Spleen (tissue), 11 donors: ENCODE measurements around the gene DPYD. TPM values are rescaled to one million over a fixed set of nuclear protein-coding genes. Genes with fewer than 3 reads are reported as not detected.

Experiments used
- DNase-seq: peaks from one replicate; pipeline ENCODE4 v3.0.0-alpha.2; 2020
- H3K27ac ChIP-seq, 8 donors: fragments of 200-600 bp; sonication (generic) in 7 of 8; 1 replicate in 4 of 8; 2 replicates in 4 of 8; pipeline versions ENCODE4 v1.5.0 to v1.8.0; 2016 to 2021; ENCODE audit warnings: inconsistent platforms in 4 of 8, mild to moderate bottlenecking in 4 of 8, moderate library complexity in 1 of 8
- H3K27me3 ChIP-seq, 7 donors: fragments of 200-600 bp; sonication (generic) in 6 of 7; replicated peaks in 1 of 7; 1 replicate in 4 of 7; 2 replicates in 3 of 7; pipeline versions ENCODE4 v1.5.0 to v1.8.0; 2016 to 2021; ENCODE audit warnings: inconsistent platforms in 3 of 7, mild to moderate bottlenecking in 1 of 7
- H3K36me3 ChIP-seq, 6 donors: fragments of 200-600 bp; sonication (generic) in 5 of 6; 1 replicate in 4 of 6; 2 replicates in 2 of 6; pipeline versions ENCODE4 v1.5.0 to v1.8.0; 2016 to 2021; ENCODE audit warnings: inconsistent platforms in 2 of 6
- H3K4me1 ChIP-seq, 6 donors: fragments of 200-600 bp; sonication (generic) in 5 of 6; 1 replicate in 3 of 6; 2 replicates in 3 of 6; pipeline versions ENCODE4 v1.5.0 to v1.8.0; 2016 to 2021; ENCODE audit warnings: inconsistent platforms in 3 of 6
- H3K4me3 ChIP-seq, 8 donors: fragments of 200-600 bp; sonication (generic) in 7 of 8; 1 replicate in 4 of 8; 2 replicates in 4 of 8; pipeline versions ENCODE4 v1.5.0 to v1.8.0; 2016 to 2021; ENCODE audit warnings: inconsistent platforms in 4 of 8, mild to moderate bottlenecking in 4 of 8, moderate library complexity in 2 of 8
- H3K9me3 ChIP-seq, 8 donors: fragments of 200-600 bp; sonication (generic) in 7 of 8; 1 replicate in 4 of 8; 2 replicates in 4 of 8; pipeline versions ENCODE4 v1.5.0 to v1.8.0; 2016 to 2021; ENCODE audit warnings: inconsistent platforms in 4 of 8
- POLR2A ChIP-seq, 3 donors: fragments of 450-650 bp; IDR thresholded peaks; one replicate each; pipeline ENCODE4 v1.5.1; 2017; ENCODE audit warnings: antibody characterized with exemption in 3 of 3, mild to moderate bottlenecking in 1 of 3
- POLR2AphosphoS5 ChIP-seq, 3 donors: sonication (generic); formaldehyde crosslinking; IDR thresholded peaks; one replicate each; pipeline ENCODE4 v1.5.1; 2017; ENCODE audit warnings: antibody characterized with exemption in 3 of 3
- WGBS, 5 donors: extraction: QIAGEN DNeasy Blood & Tissue Kit in 3 of 5; methylation state at CpG; one replicate each; pipeline versions ENCODE4 v1.1.5 to v1.1.7; 2013 to 2018; 5-methylcytosine and 5-hydroxymethylcytosine counted together
- intact Hi-C: fragments of 100-400 bp; cut with DNase I; formaldehyde crosslinking; loops from one replicate; pipeline ENCODE4 v1.15.0; 2023; ENCODE audit warnings: low total_unique reads
- polyA plus RNA-seq, 3 donors: library from polyadenylated mRNA; stranded (reverse); fragments of 200-250 nt; gene quantifications; one replicate each; pipeline ENCODE4 v1.2.1, GENCODE V29; 2013
- total RNA-seq, 7 donors: library from RNA; depleted of rRNA in 3 of 7; stranded (reverse); fragments of >200 nt in 3 of 7; fragmentation: NEBNext Ultra II Directional in 4 of 7; extraction: Animal tissue kit (Norgen Biotek cat#: 25700) in 4 of 7; gene quantifications; one replicate each; pipeline versions ENCODE4 v1.1.0 to v1.2.1, GENCODE V29; 2016 to 2021
- TF ChIP-seq, protein P1 (sequence below), 11 experiments: fragments of 200-600 bp in 7 of 11; fragments of 450-650 bp in 4 of 11; sonication (generic) in 4 of 11; IDR thresholded peaks in 8 of 11; conservative IDR thresholded peaks in 3 of 11; 1 replicate in 7 of 11; 2 replicates in 4 of 11; pipeline versions ENCODE4 v1.4.0 to v1.8.0; 2016 to 2021; ENCODE audit warnings: antibody characterized with exemption in 11 of 11, inconsistent platforms in 4 of 11, mild to moderate bottlenecking in 1 of 11
- donor health status: healthy with polysubstance abuse.
- donor health status: DM: no; HTN: no; CAD: no; lungs with moderate emphysema.
- donor health status: DM: no; HTN: no; CAD: no.
- donor health status: Bipolar disorder and iron deficiency.
- donor health status: healthy.
- donor health status: DM: no; HTN: no; CAD: no.
- donor health status: DM: yes; HTN: yes; CAD: no.

The DPYD gene
- total and polyA plus RNA-seq, 10 donors: 7.3 to 114 (median 92.3) TPM

DNA sequence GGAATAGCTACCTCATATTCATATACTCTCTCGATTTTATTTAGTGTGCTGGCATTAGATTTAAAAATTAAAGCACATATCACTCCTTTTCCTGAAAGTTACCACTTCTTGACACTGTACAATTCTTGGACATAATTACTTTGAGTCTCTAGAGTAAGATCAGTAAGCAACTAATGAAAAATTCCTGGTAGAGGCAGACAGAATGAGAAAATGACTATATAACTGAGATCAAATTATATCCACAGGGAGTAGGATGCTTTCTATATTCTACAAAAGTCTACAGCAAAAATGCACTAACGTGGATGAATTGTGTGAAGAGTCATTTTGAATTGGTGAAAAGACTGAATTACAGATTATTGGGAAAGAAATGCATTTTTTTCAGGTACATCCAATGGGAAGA is 753.6 kb downstream of the DPYD start:
- H3K36me3 ChIP-seq: no peaks in the 10 kb centered on the region
- intact Hi-C loops: no loop called here
- no peak for TF ChIP-seq POLR2A (IDR thresholded peaks at IDR 0.05)
- TF ChIP-seq POLR2AphosphoS5 (IDR thresholded peaks at IDR 0.05): no peak
- TF ChIP-seq, protein P1, sequence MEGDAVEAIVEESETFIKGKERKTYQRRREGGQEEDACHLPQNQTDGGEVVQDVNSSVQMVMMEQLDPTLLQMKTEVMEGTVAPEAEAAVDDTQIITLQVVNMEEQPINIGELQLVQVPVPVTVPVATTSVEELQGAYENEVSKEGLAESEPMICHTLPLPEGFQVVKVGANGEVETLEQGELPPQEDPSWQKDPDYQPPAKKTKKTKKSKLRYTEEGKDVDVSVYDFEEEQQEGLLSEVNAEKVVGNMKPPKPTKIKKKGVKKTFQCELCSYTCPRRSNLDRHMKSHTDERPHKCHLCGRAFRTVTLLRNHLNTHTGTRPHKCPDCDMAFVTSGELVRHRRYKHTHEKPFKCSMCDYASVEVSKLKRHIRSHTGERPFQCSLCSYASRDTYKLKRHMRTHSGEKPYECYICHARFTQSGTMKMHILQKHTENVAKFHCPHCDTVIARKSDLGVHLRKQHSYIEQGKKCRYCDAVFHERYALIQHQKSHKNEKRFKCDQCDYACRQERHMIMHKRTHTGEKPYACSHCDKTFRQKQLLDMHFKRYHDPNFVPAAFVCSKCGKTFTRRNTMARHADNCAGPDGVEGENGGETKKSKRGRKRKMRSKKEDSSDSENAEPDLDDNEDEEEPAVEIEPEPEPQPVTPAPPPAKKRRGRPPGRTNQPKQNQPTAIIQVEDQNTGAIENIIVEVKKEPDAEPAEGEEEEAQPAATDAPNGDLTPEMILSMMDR (IDR thresholded peaks at IDR 0.05 in 8 of 11, conservative IDR thresholded peaks at IDR 0.05 in 3 of 11): no peak
- WGBS, 5 donors: 74 to 96% (median 84%) methylated on average over 2 of the region's 2 CpGs
- H3K27ac ChIP-seq: no peak overlapping the region
- H3K4me3 ChIP-seq: no peak overlapping the region
- H3K4me1 ChIP-seq: peaks cover 0 to 5% (median 0%) of the 10 kb centered on the region in 6 donors
- peaks cover 0 to 17% (median 10%) of the 10 kb centered on the region in 8 donors for H3K9me3 ChIP-seq
- no peak for DNase-seq
- H3K27me3 ChIP-seq: no peaks in the 10 kb centered on the region

DNA sequence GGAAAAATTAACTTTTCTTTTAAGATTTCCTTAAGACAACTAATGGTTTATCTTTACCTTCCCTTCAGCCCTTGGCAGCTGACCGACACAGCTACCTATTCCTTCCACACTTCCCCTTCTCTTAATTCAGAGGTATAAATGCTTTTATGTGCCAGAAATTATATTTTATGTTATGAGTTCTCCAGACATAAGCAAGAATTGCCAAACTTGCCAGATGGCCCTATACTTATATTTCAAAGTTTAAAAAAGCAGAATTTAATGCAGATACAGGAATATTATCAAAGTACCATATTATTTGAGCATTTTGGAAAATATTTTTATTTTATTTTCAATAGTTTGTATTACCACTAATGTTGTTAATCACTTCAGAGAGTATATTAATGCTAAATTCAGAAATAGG is 754.2 kb downstream of the DPYD start:
- Histone ChIP-seq H3K36me3 (no peaks in the 10 kb centered on the region), H3K4me1 (peaks cover 0 to 5% (median 0%) of the 10 kb centered on the region in 6 donors), H3K27ac (no peak overlapping the region), H3K9me3 (peaks cover 0 to 17% (median 10%) of the 10 kb centered on the region in 8 donors), H3K4me3 (no peak overlapping the region), H3K27me3 (no peaks in the 10 kb centered on the region)
- TF ChIP-seq POLR2A (IDR thresholded peaks at IDR 0.05): no peak
- TF ChIP-seq, protein P1 (IDR thresholded peaks at IDR 0.05 in 8 of 11, conservative IDR thresholded peaks at IDR 0.05 in 3 of 11): no peak
- no peak for TF ChIP-seq POLR2AphosphoS5 (IDR thresholded peaks at IDR 0.05)
- DNase-seq: no peak
- 90 to 100% (median 96%) methylated on average over 1 of the region's 1 CpG for whole genome bisulfite sequencing, 5 donors
- intact Hi-C loops: no loop called here

DNA sequence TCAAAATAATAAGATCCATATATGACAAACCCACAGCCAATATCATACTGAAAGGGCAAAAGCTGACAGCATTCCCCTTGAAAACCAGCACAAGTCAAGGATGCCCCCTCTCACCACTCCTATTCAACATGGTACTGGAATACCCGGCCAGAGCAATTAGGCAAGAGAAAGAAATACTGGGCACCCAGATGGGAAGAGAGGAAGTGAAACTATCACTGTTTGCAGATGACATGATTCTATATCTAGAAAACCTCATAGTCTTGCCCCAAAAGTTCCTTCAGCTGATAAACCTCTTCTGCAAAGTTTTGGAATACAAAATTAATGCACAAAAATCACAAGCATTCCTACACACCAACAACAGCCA is 756.6 kb downstream of the DPYD start:
- H3K27ac ChIP-seq: no peak overlapping the region
- no peaks in the 10 kb centered on the region for H3K36me3 ChIP-seq
- H3K27me3 ChIP-seq: no peaks in the 10 kb centered on the region
- peaks cover 0 to 17% (median 10%) of the 10 kb centered on the region in 8 donors for H3K9me3 ChIP-seq
- DNase-seq: no peak
- peaks cover 0 to 5% (median 1%) of the 10 kb centered on the region in 6 donors for H3K4me1 ChIP-seq
- TF ChIP-seq, protein P1 (IDR thresholded peaks at IDR 0.05 in 8 of 11, conservative IDR thresholded peaks at IDR 0.05 in 3 of 11): no peak
- TF ChIP-seq POLR2A (IDR thresholded peaks at IDR 0.05) (no peak), POLR2AphosphoS5 (IDR thresholded peaks at IDR 0.05) (no peak)
- no peak overlapping the region for H3K4me3 ChIP-seq
- intact Hi-C loops: no loop called here
- 27 to 55% (median 44%) methylated on average over 1 of the region's 1 CpG for WGBS, 5 donors

DNA sequence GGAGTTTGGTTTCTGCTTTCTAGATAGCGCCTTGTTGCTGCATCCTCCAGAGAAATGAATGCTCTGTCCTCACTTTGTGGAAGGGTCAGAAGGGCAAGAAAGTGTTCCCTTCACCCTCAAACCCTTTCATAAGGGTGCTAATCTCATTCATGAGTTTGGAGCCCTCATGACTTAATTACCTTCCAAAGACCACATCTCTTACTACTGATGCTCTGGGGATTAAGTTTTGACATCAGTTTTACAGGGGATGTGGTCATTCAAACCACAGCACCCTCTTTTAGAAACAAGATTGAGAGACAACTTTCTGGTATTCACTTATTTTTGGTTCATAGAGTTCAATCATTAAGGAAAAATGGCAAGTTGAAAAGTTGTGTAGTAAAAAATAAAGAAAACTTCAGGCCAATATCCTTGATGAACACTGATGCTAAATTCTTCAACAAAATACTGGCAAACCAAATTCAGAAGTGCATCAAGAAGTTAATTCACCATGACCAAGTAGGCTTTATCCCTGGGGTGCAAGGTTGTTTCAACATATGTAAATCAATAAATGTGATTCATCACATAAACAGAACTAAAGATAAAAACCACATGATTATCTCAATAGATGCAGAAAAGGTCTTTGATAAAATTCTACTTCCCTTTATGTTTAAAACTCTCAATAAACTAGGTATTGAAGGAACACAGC is 757.1 kb downstream of the DPYD start:
- H3K36me3 ChIP-seq: no peaks in the 10 kb centered on the region
- DNase-seq: no peak
- H3K9me3 ChIP-seq: peaks cover 0 to 17% (median 10%) of the 10 kb centered on the region in 8 donors
- H3K27me3 ChIP-seq: no peaks in the 10 kb centered on the region
- no peak overlapping the region for H3K4me3 ChIP-seq
- no peak overlapping the region for H3K27ac ChIP-seq
- intact Hi-C loops: no loop called here
- 76 to 93% (median 86%) methylated on average over 1 of the region's 1 CpG for WGBS, 5 donors
- TF ChIP-seq, protein P1 (IDR thresholded peaks at IDR 0.05 in 8 of 11, conservative IDR thresholded peaks at IDR 0.05 in 3 of 11): no peak
- TF ChIP-seq POLR2A (IDR thresholded peaks at IDR 0.05) (no peak), POLR2AphosphoS5 (IDR thresholded peaks at IDR 0.05) (no peak)
- H3K4me1 ChIP-seq: peaks cover 0 to 5% (median 1%) of the 10 kb centered on the region in 6 donors
